HG03196 (cell line): ENCODE results near the gene CYB5B.

Experiments used
- ATAC-seq: cut with Tn5 transposase; IDR thresholded peaks from one replicate; pipeline ENCODE4 v1.9.1; 2021; ENCODE audit not compliant: unreplicated experiment

CYB5B gene

GRCh38 chr16:69483611-69484010 lies 59.2 kb downstream of the CYB5B start:
- ATAC-seq: no peak

GRCh38 chr16:69485361-69485760 lies 60.9 kb downstream of the CYB5B start:
- no peak for ATAC-seq

- ATAC-seq: no peak
These were observed 61.4 kb downstream of the CYB5B start for GRCh38 chr16:69485816-69486215.

GRCh38 chr16:69486272-69486671 lies 61.9 kb downstream of the CYB5B start:
- ATAC-seq: no peak

- ATAC-seq: no peak
These were observed 62.3 kb downstream of the CYB5B start for GRCh38 chr16:69486724-69487123.

GRCh38 chr16:69490707-69491324 lies 66.4 kb downstream of the CYB5B start:
- no peak for ATAC-seq

- ATAC-seq: no peak
These were observed 70.6 kb downstream of the CYB5B start for GRCh38 chr16:69494991-69495392.

- no peak for ATAC-seq
These were observed 71.4 kb downstream of the CYB5B start for GRCh38 chr16:69495821-69496220.

GRCh38 chr16:69496376-69496775 lies 72.0 kb downstream of the CYB5B start:
- no peak for ATAC-seq

- no peak for ATAC-seq
These were observed 72.5 kb downstream of the CYB5B start for GRCh38 chr16:69496896-69497295.

GRCh38 chr16:69497876-69498596 lies 73.6 kb downstream of the CYB5B start:
- no peak for ATAC-seq

GRCh38 chr16:69498926-69499325 lies 74.5 kb downstream of the CYB5B start:
- no peak for ATAC-seq

- ATAC-seq: no peak
These were observed 75.3 kb downstream of the CYB5B start for GRCh38 chr16:69499541-69500230.

GRCh38 chr16:69500496-69500895 lies 76.1 kb downstream of the CYB5B start:
- ATAC-seq: no peak

- ATAC-seq: no peak
These were observed 77.7 kb downstream of the CYB5B start for GRCh38 chr16:69501956-69502745.

- no peak for ATAC-seq
These were observed 78.8 kb downstream of the CYB5B start for GRCh38 chr16:69503244-69503643.

- no peak for ATAC-seq
These were observed 83.8 kb downstream of the CYB5B start for GRCh38 chr16:69508033-69508755.

- ATAC-seq: no peak
These were observed 84.7 kb downstream of the CYB5B start for GRCh38 chr16:69509125-69509524.

- no peak for ATAC-seq
These were observed 87.2 kb downstream of the CYB5B start for GRCh38 chr16:69511651-69512050.

- no peak for ATAC-seq
These were observed 89.0 kb downstream of the CYB5B start for GRCh38 chr16:69513180-69513966.
